Mesodermal cell (in vitro differentiated cells): ENCODE data around the gene CACNB2.
"Not testable (repeated sequence)": the region's sequence is repeated elsewhere in the genome, so short reads cannot be mapped to it uniquely, and the experiment has no call there.

Experiments used
- H3K27ac ChIP-seq: 2 replicates; pipeline ENCODE4 v1.7.0; 2013; ENCODE audit warnings: mild to moderate bottlenecking, low read depth, low read length, moderate library complexity; ENCODE audit not compliant: severe bottlenecking
- H3K36me3 ChIP-seq: 2 replicates; pipeline ENCODE4 v1.7.1; 2013; ENCODE audit warnings: mild to moderate bottlenecking, low read length, moderate library complexity; ENCODE audit not compliant: control insufficient read depth, insufficient read depth
- H3K4me1 ChIP-seq: one replicate; pipeline ENCODE4 v1.7.1; 2013; ENCODE audit warnings: mild to moderate bottlenecking, low read length; ENCODE audit not compliant: insufficient read depth, control insufficient read depth, poor library complexity, severe bottlenecking
- H3K4me3 ChIP-seq: 2 replicates; pipeline ENCODE4 v1.7.0; 2013; ENCODE audit warnings: low read length, control low read depth, mild to moderate bottlenecking; ENCODE audit not compliant: insufficient read depth, poor library complexity, severe bottlenecking; ENCODE audit errors: extremely low read depth
- H3K9me3 ChIP-seq: 2 replicates; pipeline ENCODE4 v1.7.1; 2013; ENCODE audit warnings: mild to moderate bottlenecking, low read length, moderate library complexity; ENCODE audit not compliant: control insufficient read depth
- WGBS, 2 experiments: methylation state at CpG; one replicate each; pipeline ENCODE4 v1.1.5; 2013; ENCODE audit warnings: missing lambda C conversion rate in 2 of 2; ENCODE audit not compliant: insufficient coverage in 2 of 2; 5-methylcytosine and 5-hydroxymethylcytosine counted together

The CACNB2 gene

DNA sequence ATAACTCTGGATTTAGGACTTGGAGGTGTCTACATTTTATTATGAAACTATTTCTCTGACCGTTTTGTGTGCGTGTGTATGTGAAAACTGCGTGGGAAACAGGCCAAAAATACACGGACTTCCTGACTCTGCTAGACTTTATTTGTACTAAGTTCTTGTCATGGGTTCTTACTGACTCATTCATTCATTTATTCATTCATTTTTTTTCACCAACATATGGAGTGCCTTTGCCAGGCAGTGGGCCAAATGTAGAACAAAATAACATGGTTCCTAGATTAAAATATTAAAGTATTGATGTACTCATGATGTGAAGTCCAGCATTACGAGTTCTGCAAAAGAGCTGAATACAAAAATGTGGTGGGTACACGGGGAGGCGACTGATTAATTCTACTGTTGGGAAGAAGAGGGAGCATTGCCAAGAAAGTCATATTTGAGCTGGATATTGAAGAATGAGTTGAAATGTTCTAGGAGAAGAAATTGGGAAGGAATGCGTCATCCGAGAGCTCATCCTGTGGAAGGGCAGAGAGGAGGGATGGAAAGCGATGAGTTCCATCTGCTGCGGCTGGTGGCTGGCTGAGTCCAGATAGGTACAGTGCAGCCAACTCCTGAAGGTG, 24.6 kb downstream of the CACNB2 start:
- Histone ChIP-seq H3K4me3 (no peak overlapping the region), H3K27ac (no peak overlapping the region), H3K36me3 (no peaks in the 10 kb centered on the region), H3K4me1 (no peaks in the 10 kb centered on the region), H3K9me3 (no peaks in the 10 kb centered on the region)
- WGBS, 2 experiments: 97 to 98% methylated on average over 7 to 11 of the region's 11 CpGs

GRCh38 chr10:18178854-18179483, 38.7 kb downstream of the CACNB2 start:
- peak overlapping the region; percentile 29 for H3K27ac ChIP-seq

GRCh38 chr10:18179891-18180290, 39.7 kb downstream of the CACNB2 start:
- Histone ChIP-seq H3K36me3 (no peaks in the 10 kb centered on the region), H3K4me3 (no peak overlapping the region), H3K9me3 (no peaks in the 10 kb centered on the region), H3K27ac (peak overlapping the region; percentile 20), H3K4me1 (peaks cover 4% of the 10 kb centered on the region)
- WGBS, 2 experiments: 68 to 78% methylated on average over 2 to 3 of the region's 6 CpGs

More at GRCh38 chr10:18178854-18179483, 38.7 kb downstream of the CACNB2 start:
- Histone ChIP-seq H3K9me3 (no peaks in the 10 kb centered on the region), H3K4me1 (peaks cover 4% of the 10 kb centered on the region), H3K4me3 (no peak overlapping the region), H3K36me3 (no peaks in the 10 kb centered on the region)
- WGBS, 2 experiments: 80% methylated on average over 2 of the region's 3 CpGs; no CpG with 5 or more reads in 1 of the 2 experiments

- 100% methylated on average over 1 to 2 of the region's 5 CpGs for WGBS, 2 experiments
- not testable (repeated sequence) for H3K4me1 ChIP-seq, H3K36me3 ChIP-seq, H3K9me3 ChIP-seq, H3K27ac ChIP-seq, H3K4me3 ChIP-seq
Measured at GRCh38 chr10:18181382-18181781, 41.2 kb downstream of the CACNB2 start.

GRCh38 chr10:18185621-18186020, 45.4 kb downstream of the CACNB2 start:
- 85% methylated on average over 2 of the region's 3 CpGs; no CpG with 5 or more reads in 1 of the 2 experiments for WGBS, 2 experiments
- H3K4me3 ChIP-seq: no peak overlapping the region
- no peak overlapping the region for H3K27ac ChIP-seq
- no peaks in the 10 kb centered on the region for H3K36me3 ChIP-seq
- no peaks in the 10 kb centered on the region for H3K9me3 ChIP-seq
- H3K4me1 ChIP-seq: no peaks in the 10 kb centered on the region

DNA sequence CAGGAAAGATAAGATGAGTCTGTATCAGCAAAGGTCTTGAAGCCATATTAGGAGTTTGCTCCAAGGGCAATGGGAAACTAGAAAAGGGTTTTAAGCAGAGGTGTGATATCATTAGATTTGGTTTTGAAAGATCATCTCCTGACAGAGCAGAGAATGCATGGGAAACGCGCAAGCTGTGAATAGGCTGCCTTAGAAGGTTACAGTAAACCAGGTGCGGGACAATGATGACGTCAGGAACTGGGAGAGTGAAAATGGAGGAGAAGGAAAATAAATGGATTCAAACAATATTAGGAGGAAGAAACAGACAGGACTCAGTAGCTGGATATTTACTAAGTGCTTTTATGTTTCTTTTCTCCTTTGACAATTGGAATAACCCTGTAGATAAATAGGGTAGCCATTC, 50.6 kb downstream of the CACNB2 start:
- H3K4me1 ChIP-seq: no peaks in the 10 kb centered on the region
- WGBS, 2 experiments: 92 to 98% methylated on average over 4 of the region's 4 CpGs
- H3K9me3 ChIP-seq: no peaks in the 10 kb centered on the region
- no peak overlapping the region for H3K4me3 ChIP-seq
- H3K36me3 ChIP-seq: no peaks in the 10 kb centered on the region
- no peak overlapping the region for H3K27ac ChIP-seq

GRCh38 chr10:18194634-18195033, 54.4 kb downstream of the CACNB2 start:
- Histone ChIP-seq H3K4me1 (peaks cover 3% of the 10 kb centered on the region), H3K4me3 (no peak overlapping the region), H3K27ac (no peak overlapping the region), H3K36me3 (no peaks in the 10 kb centered on the region), H3K9me3 (no peaks in the 10 kb centered on the region)
- WGBS, 2 experiments: 93% methylated on average over 2 of the region's 2 CpGs; no CpG with 5 or more reads in 1 of the 2 experiments

DNA sequence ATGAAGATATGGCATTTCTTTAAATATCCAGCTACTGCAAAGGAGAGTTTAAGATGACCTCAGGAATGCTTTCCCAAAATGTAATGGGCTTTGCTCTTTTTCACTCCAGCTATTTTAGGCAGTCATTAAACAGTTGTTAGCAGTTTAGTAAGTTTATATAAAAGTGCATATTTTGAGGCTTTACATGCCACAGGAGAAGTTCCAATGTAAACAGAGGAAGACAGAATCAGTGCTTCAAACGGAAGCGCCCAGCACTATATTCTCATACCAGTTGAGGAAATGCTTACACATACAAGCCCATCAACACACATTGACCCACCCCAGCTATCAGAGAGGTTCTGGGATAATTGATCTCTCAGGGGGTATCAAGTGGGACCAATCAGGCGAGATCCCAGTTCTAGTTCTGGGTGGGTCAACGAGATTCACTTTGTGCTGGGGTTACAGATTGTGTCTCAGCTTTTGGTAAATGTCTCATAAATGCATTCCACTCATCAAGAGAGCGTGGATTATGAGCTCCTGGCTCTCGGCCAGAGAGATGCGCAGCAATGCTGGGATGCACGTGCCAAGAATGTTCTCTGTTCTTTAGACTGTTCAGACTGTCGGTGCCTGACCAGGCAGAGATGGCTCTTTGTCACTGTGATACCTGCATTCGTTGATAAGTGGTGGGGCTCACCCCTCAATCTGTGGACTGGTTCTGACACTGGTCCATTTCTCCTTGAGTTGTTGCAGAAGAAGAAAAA, 55.0 kb downstream of the CACNB2 start:
- Histone ChIP-seq H3K4me1 (peaks cover 3% of the 10 kb centered on the region), H3K27ac (no peak overlapping the region), H3K9me3 (no peaks in the 10 kb centered on the region), H3K4me3 (no peak overlapping the region), H3K36me3 (no peaks in the 10 kb centered on the region)
- WGBS, 2 experiments: 89 to 93% methylated on average over 8 of the region's 10 CpGs

DNA sequence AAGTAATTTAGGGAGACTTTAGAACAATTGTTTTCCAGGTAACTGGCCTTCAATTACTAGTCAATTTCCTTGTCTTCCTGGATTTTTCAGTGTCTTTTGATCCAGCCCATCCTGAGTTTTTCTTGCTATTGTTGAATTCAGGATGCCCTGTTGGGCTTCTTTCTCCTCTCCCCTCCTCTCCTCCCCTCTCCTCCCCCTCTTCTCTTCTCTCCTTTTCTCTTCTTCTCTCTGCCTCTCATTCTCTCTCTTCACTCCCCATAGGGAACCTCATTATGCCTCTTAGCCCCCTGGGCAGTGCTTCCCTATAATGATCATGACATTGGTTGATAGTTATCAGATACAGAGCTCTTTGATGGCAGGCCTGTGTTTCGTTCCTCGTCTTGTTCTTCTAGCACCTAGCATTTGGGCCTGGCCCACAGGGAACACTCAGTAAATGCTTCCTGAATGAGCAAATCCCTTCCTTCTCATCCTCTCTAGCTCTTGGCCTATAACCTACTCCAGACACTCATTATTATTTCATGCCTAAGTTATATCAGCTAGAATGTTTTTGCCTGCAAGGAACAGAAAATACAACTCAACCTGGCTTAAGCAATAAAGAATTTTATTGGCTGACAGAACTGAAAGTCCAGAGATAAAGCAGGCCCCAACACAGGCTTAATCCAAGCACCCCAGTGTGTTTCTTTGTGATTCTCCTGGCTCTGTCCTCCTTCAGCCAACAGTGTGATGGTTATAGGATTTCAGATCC, 56.8 kb downstream of the CACNB2 start:
- H3K9me3 ChIP-seq: no peaks in the 10 kb centered on the region
- H3K36me3 ChIP-seq: no peaks in the 10 kb centered on the region
- H3K27ac ChIP-seq: peak overlapping the region; percentile 45
- H3K4me1 ChIP-seq: peaks cover 3% of the 10 kb centered on the region
- 68 to 83% methylated on average over 2 of the region's 2 CpGs for WGBS, 2 experiments
- H3K4me3 ChIP-seq: no peak overlapping the region

DNA sequence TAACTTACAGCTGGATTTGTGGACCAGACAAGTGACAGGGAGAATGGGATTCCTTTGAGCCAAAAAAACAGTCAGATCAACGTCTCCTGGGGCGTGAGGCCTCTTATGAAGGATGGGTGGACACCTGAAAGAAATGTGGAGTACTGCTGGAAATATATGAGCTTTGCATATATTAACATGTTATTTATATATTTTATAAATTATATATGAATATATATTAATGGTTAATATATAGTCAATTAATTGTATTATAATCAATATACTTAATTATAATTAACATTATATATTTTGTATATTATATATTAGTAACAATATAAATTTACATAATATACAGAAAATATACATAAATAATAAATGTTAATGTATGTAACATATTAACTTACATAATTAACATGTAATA, 57.5 kb downstream of the CACNB2 start:
- Histone ChIP-seq H3K27ac (peak overlapping the region; percentile 45), H3K36me3 (no peaks in the 10 kb centered on the region), H3K4me3 (no peak overlapping the region), H3K9me3 (no peaks in the 10 kb centered on the region), H3K4me1 (peaks cover 3% of the 10 kb centered on the region)
- WGBS, 2 experiments: 82% methylated on average over 2 of the region's 2 CpGs; no CpG with 5 or more reads in 1 of the 2 experiments
